Uterus (tissue), 2 donors: ENCODE data around the gene CYP4Z1.
"Not testable (repeated sequence)": the region's sequence is repeated elsewhere in the genome, so short reads cannot be mapped to it uniquely, and the experiment has no call there.

Experiments used
- POLR2A ChIP-seq, 2 donors: fragments of 450-650 bp; IDR thresholded peaks; one replicate each; pipeline ENCODE4 v1.6.1; 2016; ENCODE audit warnings: antibody characterized with exemption in 2 of 2, mild to moderate bottlenecking in 1 of 2, moderate library complexity in 1 of 2
- TF ChIP-seq, protein P1 (sequence below), 4 experiments: fragments of 200-600 bp in 2 of 4; fragments of 450-650 bp in 2 of 4; sonication (generic) in 2 of 4; IDR thresholded peaks; one replicate each; pipeline ENCODE4 v1.5.1; 2016 to 2019; ENCODE audit warnings: antibody characterized with exemption in 4 of 4, mild to moderate bottlenecking in 2 of 4, moderate library complexity in 1 of 4

DNA sequence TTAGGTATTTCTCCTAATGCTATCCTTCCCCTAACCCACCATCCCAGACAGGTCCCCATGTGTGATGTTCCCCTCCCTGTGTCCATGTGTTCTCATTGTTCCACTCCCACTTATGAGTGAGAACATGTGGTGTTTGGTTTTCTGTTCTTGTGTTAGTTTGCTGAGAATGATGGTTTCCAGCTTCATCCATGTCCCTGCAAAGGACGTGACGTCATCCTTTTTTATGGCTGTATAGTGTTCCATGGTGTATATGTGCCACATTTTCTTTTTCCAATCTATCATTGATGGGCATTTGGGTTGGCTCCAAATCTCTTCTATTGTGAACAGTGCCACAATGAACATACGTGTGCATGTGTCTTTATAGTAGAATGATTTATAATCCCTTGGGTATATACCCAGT, 65.6 kb downstream of the CYP4Z1 start:
- not testable (repeated sequence) for TF ChIP-seq POLR2A (IDR thresholded peaks at IDR 0.05)
- TF ChIP-seq, protein P1, sequence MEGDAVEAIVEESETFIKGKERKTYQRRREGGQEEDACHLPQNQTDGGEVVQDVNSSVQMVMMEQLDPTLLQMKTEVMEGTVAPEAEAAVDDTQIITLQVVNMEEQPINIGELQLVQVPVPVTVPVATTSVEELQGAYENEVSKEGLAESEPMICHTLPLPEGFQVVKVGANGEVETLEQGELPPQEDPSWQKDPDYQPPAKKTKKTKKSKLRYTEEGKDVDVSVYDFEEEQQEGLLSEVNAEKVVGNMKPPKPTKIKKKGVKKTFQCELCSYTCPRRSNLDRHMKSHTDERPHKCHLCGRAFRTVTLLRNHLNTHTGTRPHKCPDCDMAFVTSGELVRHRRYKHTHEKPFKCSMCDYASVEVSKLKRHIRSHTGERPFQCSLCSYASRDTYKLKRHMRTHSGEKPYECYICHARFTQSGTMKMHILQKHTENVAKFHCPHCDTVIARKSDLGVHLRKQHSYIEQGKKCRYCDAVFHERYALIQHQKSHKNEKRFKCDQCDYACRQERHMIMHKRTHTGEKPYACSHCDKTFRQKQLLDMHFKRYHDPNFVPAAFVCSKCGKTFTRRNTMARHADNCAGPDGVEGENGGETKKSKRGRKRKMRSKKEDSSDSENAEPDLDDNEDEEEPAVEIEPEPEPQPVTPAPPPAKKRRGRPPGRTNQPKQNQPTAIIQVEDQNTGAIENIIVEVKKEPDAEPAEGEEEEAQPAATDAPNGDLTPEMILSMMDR (IDR thresholded peaks at IDR 0.05): not testable (repeated sequence)
